Neural cell (in vitro differentiated cells): ENCODE measurements around the gene KLHL30. TPM values are rescaled to one million over a fixed set of nuclear protein-coding genes. Genes with fewer than 3 reads are reported as not detected.

Experiments used
- H2AFZ ChIP-seq: fragments of 200-600, 300-800 bp; sonication (generic), shearing (Covaris generic); 2 replicates; pipeline ENCODE4 v1.6.0; 2014; ENCODE audit warnings: low read depth, mild to moderate bottlenecking, antibody characterized with exemption, low read length, moderate library complexity
- H3F3A ChIP-seq: fragments of 200-600 bp; shearing (Covaris generic); 2 replicates; pipeline ENCODE4 v1.6.1; 2016; ENCODE audit warnings: mild to moderate bottlenecking, moderate library complexity, mixed read lengths, antibody characterized with exemption, low read length; ENCODE audit not compliant: insufficient read depth, poor library complexity, severe bottlenecking
- H3K27ac ChIP-seq: fragments of 200-600, 300-800 bp; sonication (generic), shearing (Covaris generic); 2 replicates; pipeline ENCODE4 v1.5.1; 2014; ENCODE audit warnings: mild to moderate bottlenecking, low read length, moderate library complexity
- H3K27me3 ChIP-seq: fragments of 300-800, 200-600 bp; sonication (generic), shearing (Covaris generic); 2 replicates; pipeline ENCODE4 v1.6.0; 2014; ENCODE audit warnings: mild to moderate bottlenecking, low read depth, low read length, moderate library complexity; ENCODE audit not compliant: insufficient read depth
- H3K36me3 ChIP-seq: fragments of 300-800, 200-600 bp; sonication (generic), shearing (Covaris generic); 2 replicates; pipeline ENCODE4 v1.5.1; 2014; ENCODE audit warnings: mild to moderate bottlenecking, antibody characterized with exemption, low read length, moderate library complexity; ENCODE audit not compliant: insufficient read depth
- H3K4me2 ChIP-seq: fragments of 300-800, 200-600 bp; sonication (generic), shearing (Covaris generic); 2 replicates; pipeline ENCODE4 v1.6.0; 2014; ENCODE audit warnings: mild to moderate bottlenecking, low read length
- H3K4me3 ChIP-seq: fragments of 300-800, 200-600 bp; sonication (generic), shearing (Covaris generic); 2 replicates; pipeline ENCODE4 v1.5.1; 2014; ENCODE audit warnings: mild to moderate bottlenecking, low read length, moderate library complexity
- H3K79me2 ChIP-seq: fragments of 200-600 bp; shearing (Covaris generic); replicated peaks from 2 replicates; pipeline ENCODE4 v1.6.0; 2014; ENCODE audit warnings: mild to moderate bottlenecking, low read length, moderate library complexity; ENCODE audit not compliant: insufficient read depth
- H3K9ac ChIP-seq: fragments of 300-800, 200-600 bp; sonication (generic), shearing (Covaris generic); 2 replicates; pipeline ENCODE4 v1.6.1; 2016; ENCODE audit warnings: mild to moderate bottlenecking, low read length, mixed read lengths
- H3K9me2 ChIP-seq: fragments of 200-600 bp; shearing (Covaris generic); 2 replicates; pipeline ENCODE4 v1.6.1; 2016; ENCODE audit warnings: mild to moderate bottlenecking, low read length, mixed read lengths; ENCODE audit not compliant: insufficient read depth
- H3K9me3 ChIP-seq: fragments of 200-600, 300-800 bp; sonication (generic), shearing (Covaris generic); 2 replicates; pipeline ENCODE4 v1.6.1; 2016; ENCODE audit warnings: mild to moderate bottlenecking, mixed run types, low read length, moderate library complexity, mixed read lengths
- H4K20me1 ChIP-seq: fragments of 200-600 bp; shearing (Covaris generic); 2 replicates; pipeline ENCODE4 v1.6.1; 2016; ENCODE audit warnings: mild to moderate bottlenecking, mixed run types; ENCODE audit not compliant: insufficient read depth
- CTCF ChIP-seq: fragments of 450-650 bp; IDR thresholded peaks from 2 replicates; pipeline ENCODE4 v1.5.1; 2014; ENCODE audit warnings: antibody characterized with exemption, mild to moderate bottlenecking, moderate library complexity; ENCODE audit not compliant: poor library complexity, severe bottlenecking
- EZH2 ChIP-seq: fragments of 200-600, 300-800 bp; shearing (Covaris generic), sonication (generic); IDR thresholded peaks from 2 replicates; pipeline ENCODE4 v1.6.1; 2014; ENCODE audit warnings: antibody characterized with exemption, low read length, borderline replicate concordance, mild to moderate bottlenecking; ENCODE audit not compliant: insufficient read depth, poor library complexity, severe bottlenecking
- POLR2AphosphoS5 ChIP-seq: IDR thresholded peaks from 2 replicates; pipeline ENCODE4 v1.6.1; 2012
- RAD21 ChIP-seq: fragments of 450-650 bp; conservative IDR thresholded peaks from 2 replicates; pipeline ENCODE4 v1.6.1; 2014; ENCODE audit warnings: antibody characterized with exemption, mild to moderate bottlenecking, moderate library complexity
- REST ChIP-seq: IDR thresholded peaks from 2 replicates; pipeline ENCODE4 v1.6.1; 2012; ENCODE audit warnings: borderline replicate concordance
- SMC3 ChIP-seq: fragments of 450-650 bp; conservative IDR thresholded peaks from 2 replicates; pipeline ENCODE4 v1.6.1; 2014; ENCODE audit warnings: antibody characterized with exemption, mild to moderate bottlenecking, moderate library complexity; ENCODE audit not compliant: poor library complexity
- polyA plus RNA-seq: library from polyadenylated mRNA; depleted of rRNA; stranded (reverse); fragments of >200 nt; gene quantifications from 2 replicates; pipeline ENCODE4 v1.2.3, GENCODE V29; 2014

Gene KLHL30
- polyA plus RNA-seq, 1 donor from 2014 or later = not detected

- Histone ChIP-seq H3K36me3 (no peaks in the 10 kb centered on the region), H3K27me3 (no peaks in the 10 kb centered on the region), H3K9me3 (no peaks in the 10 kb centered on the region), H4K20me1 (no peaks in the 10 kb centered on the region), H3K27ac (no peak overlapping the region), H2AFZ (no peak overlapping the region), H3K4me3 (no peak overlapping the region), H3K9me2 (no peaks in the 10 kb centered on the region), H3F3A (no peaks in the 10 kb centered on the region), H3K9ac (no peak overlapping the region), H3K4me2 (no peak overlapping the region), H3K79me2 (no peaks in the 10 kb centered on the region)
- TF ChIP-seq RAD21 (no peak), SMC3 (no peak), EZH2 (no peak), CTCF (no peak), REST (no peak)
These were observed 7.5 kb upstream of the KLHL30 start for GRCh38 chr2:238130696-238131628.

- Histone ChIP-seq H2AFZ (no peak overlapping the region), H3K9me3 (no peaks in the 10 kb centered on the region), H3K27ac (no peak overlapping the region), H3K9me2 (no peaks in the 10 kb centered on the region), H3K27me3 (no peaks in the 10 kb centered on the region), H3K36me3 (no peaks in the 10 kb centered on the region), H3K79me2 (no peaks in the 10 kb centered on the region), H3F3A (no peaks in the 10 kb centered on the region), H4K20me1 (no peaks in the 10 kb centered on the region), H3K4me3 (no peak overlapping the region), H3K9ac (no peak overlapping the region), H3K4me2 (no peak overlapping the region)
- TF ChIP-seq CTCF (no peak), POLR2AphosphoS5 (no peak), SMC3 (no peak), EZH2 (no peak), REST (no peak)
These were observed 6.6 kb upstream of the KLHL30 start for GRCh38 chr2:238131761-238132462.
